Eye (tissue), 1 donor: ENCODE measurements around the gene SLC5A5.
A peak's percentile ranks its signal among the peaks of the same experiment; 100 is the strongest.
"Not testable (repeated sequence)": the region's sequence is repeated elsewhere in the genome, so short reads cannot be mapped to it uniquely, and the experiment has no call there.

ENCODE experiments used
- DNase-seq: peaks from one replicate; pipeline ENCODE4 v3.0.0-alpha.2; 2015

SLC5A5 gene

GRCh38 chr19:17872251-17873001, 681 bp downstream of the SLC5A5 start:
- DNase-seq = no peak

- DNase-seq = peak; percentile 55
These were observed 2.3 kb downstream of the SLC5A5 start for GRCh38 chr19:17873786-17874757.

- DNase-seq = no peak
These were observed 3.0 kb downstream of the SLC5A5 start for GRCh38 chr19:17874758-17875135.

- no peak for DNase-seq
These were observed 6.0 kb downstream of the SLC5A5 start for GRCh38 chr19:17877696-17878095.

- no peak for DNase-seq
These were observed 7.7 kb downstream of the SLC5A5 start for GRCh38 chr19:17879466-17879865.

DNA sequence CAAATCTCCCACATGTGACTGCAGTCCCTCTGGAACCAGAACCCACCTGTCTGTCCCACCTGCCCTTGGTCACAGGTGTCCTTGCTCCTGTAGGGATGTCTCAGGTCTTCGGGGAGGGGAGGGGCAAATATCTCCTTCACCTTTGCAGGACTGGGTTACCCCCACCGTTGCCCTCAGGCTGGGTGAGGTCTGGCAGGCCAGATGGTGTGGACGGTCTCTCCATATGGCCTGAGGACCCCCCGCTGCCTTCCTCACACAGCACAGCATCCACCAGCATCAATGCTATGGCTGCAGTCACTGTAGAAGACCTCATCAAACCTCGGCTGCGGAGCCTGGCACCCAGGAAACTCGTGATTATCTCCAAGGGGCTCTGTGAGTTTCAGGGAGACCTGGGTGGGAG, 10.0 kb downstream of the SLC5A5 start:
- no peak for DNase-seq

- no peak for DNase-seq
These were observed 12.1 kb downstream of the SLC5A5 start for GRCh38 chr19:17883627-17884410.

- DNase-seq = no peak
These were observed 14.8 kb downstream of the SLC5A5 start for GRCh38 chr19:17886515-17886914.

GRCh38 chr19:17887221-17887620, 15.5 kb downstream of the SLC5A5 start:
- not testable (repeated sequence) for DNase-seq

DNA sequence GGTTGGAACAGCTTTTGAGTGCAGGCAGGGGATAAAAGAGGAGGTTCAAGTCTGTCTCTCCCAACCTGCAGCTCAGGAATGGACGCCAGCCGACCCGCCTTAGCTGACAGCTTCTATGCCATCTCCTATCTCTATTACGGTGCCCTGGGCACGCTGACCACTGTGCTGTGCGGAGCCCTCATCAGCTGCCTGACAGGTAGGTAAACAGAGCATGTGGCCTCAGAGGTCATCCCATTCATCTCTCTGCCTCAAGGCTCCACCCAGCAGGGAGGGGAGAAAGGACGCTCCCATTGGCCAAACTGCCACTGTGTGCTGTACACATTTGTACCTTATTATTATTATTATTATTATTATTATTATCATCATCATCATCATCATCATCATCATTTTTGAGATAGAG, 16.5 kb downstream of the SLC5A5 start:
- DNase-seq = no peak

DNA sequence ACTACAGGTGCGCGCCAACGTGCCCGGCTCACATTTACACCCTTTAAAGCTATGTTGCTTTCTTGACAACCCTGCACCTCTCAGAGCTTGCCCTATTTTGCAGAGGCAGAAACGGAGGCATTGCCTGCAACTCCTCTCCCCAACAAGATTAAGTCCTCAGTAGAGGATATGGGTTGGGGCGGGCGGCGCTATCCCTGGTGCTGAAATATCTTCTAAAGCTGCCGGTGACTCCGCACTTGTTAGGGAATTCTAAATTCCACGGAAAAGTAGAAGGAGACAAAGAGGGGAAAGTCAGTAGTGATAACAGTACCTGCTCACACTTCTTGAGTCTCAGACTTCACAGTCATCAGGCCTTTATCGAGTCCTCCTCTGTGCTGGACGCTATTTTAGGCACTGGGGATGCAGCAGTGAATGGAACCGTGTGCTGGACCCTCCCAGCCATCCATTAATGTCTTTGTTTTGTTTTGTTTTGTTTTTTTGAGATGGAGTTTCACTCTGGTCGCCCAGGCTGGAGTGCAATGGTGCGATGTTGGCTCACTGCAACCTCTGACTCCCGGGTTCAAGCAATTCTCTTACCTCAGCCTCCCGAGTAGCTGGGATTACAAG, 18.0 kb downstream of the SLC5A5 start:
- DNase-seq = peak; percentile 82

- DNase-seq = no peak
These were observed 22.0 kb downstream of the SLC5A5 start for GRCh38 chr19:17893766-17894165.

GRCh38 chr19:17902701-17903100, 31.0 kb downstream of the SLC5A5 start:
- DNase-seq = no peak

- DNase-seq = no peak
These were observed 36.5 kb downstream of the SLC5A5 start for GRCh38 chr19:17908244-17908643.

- DNase-seq = no peak
These were observed 37.4 kb downstream of the SLC5A5 start for GRCh38 chr19:17909003-17909732.

- DNase-seq = no peak
These were observed 39.1 kb downstream of the SLC5A5 start for GRCh38 chr19:17910791-17911360.

DNA sequence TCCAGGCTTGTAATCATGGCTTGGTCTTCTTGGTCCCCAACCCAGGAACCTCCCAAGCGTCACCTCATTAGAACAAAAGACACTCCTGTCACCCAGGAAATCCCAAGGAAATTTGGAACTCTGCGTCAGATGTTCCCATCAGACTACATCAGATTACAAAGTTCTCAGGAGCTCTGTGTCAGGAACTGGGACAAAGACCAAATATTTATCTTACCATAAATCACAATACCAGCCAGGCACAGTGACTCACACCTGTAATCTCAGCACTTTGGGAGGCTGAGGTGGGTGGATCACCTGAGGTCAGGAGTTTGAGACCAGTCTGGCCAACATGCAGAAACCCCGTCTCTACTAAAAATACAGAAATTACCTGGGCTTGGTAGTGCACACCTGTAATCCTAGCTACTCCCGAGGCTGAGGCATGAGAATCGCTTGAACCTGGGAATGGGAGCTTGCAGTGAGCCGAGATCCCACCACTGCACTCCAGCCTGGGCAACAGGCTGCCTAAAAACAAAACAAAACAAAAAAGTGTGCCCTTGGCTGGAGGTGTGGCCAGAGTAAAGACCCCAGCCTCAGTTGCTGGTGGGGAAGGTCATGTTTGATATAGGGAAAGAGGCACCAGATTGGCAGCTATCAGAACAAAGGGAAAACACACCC, 44.3 kb downstream of the SLC5A5 start:
- DNase-seq = no peak

DNA sequence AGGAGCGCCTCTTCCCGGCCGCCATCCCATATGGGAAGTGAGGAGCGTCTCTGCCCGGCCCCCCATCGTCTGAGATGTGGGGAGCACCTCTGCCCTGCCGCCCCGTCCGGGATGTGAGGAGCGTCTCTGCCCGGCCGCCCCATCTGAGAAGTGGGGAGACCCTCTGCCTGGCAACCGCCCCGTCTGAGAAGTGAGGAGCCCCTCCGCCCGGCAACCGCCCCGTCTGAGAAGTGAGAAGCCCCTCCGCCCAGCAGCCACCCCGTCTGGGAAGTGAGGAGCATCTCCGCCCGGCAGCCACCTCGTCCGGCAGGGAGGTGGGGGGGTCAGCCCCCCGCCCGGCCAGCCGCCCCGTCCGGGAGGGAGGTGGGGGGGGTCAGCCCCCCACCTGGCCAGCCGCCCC, 46.4 kb downstream of the SLC5A5 start:
- DNase-seq = not testable (repeated sequence)

GRCh38 chr19:17919122-17919521, 47.4 kb downstream of the SLC5A5 start:
- DNase-seq = not testable (repeated sequence)

DNA sequence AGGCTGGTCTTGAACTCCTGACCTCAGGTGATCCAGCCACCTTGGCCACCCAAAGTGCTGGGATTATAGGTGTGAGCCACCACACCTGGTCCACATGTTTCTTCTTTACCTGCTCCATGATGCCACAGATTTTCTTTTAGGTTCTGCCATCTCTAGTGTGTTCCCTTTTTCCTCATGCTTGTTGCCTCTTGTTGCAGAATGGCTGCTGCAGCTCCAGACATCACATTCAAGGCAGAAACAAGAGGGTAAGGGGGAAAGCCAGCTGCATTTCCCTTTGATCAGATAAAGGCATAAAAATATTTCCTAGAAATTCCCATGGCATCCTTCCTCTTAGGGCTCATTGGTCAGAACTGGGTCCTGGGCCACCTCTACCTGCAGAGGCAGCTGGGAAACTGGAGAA, 48.8 kb downstream of the SLC5A5 start:
- DNase-seq = no peak

- no peak for DNase-seq
These were observed 50.4 kb downstream of the SLC5A5 start for GRCh38 chr19:17922138-17922537.
